Right lobe of liver (tissue), 6 donors: Measurements from ENCODE around the gene RAG2. TPM values are rescaled to one million over a fixed set of nuclear protein-coding genes. Genes with fewer than 3 reads are reported as not detected.

ENCODE experiments used
- ATAC-seq, 4 donors: fragments of 200-7000 bp; cut with Tn5 transposase; one replicate each; pipeline ENCODE4 v1.9.1; 2020; ENCODE audit warnings: mild to moderate bottlenecking in 4 of 4, moderate library complexity in 4 of 4
- DNase-seq, 3 donors: peaks; one replicate each; pipeline ENCODE4 v3.0.0-alpha.2; 2020
- H3K27ac ChIP-seq, 3 donors: fragments of 200-600 bp; one replicate each; pipeline ENCODE4 v1.8.0; 2022
- H3K27me3 ChIP-seq, 2 donors: fragments of 200-600 bp; one replicate each; pipeline ENCODE4 v1.8.0; 2022
- H3K36me3 ChIP-seq, 4 donors: fragments of 200-600 bp; sonication (generic) in 1 of 4; one replicate each; pipeline versions ENCODE4 v1.5.1 to v1.8.0; 2017 to 2022; ENCODE audit warnings: control low read depth in 1 of 4
- H3K4me1 ChIP-seq, 4 donors: fragments of 200-600 bp; sonication (generic) in 1 of 4; one replicate each; pipeline versions ENCODE4 v1.5.1 to v1.8.0; 2017 to 2022; ENCODE audit warnings: control low read depth in 1 of 4
- H3K4me3 ChIP-seq, 3 donors: fragments of 200-600 bp; one replicate each; pipeline ENCODE4 v1.8.0; 2022
- H3K9me3 ChIP-seq, 4 donors: fragments of 200-600 bp; sonication (generic) in 1 of 4; one replicate each; pipeline versions ENCODE4 v1.5.1 to v1.8.0; 2017 to 2022; ENCODE audit warnings: control low read depth in 1 of 4
- POLR2A ChIP-seq: fragments of 450-650 bp; IDR thresholded peaks from one replicate; pipeline ENCODE4 v1.6.1; 2017; ENCODE audit warnings: antibody characterized with exemption, mild to moderate bottlenecking
- WGBS: methylation state at CpG from one replicate; pipeline ENCODE4 v1.1.6; 2018; ENCODE audit warnings: low coverage, low lambda C conversion rate; ENCODE audit not compliant: insufficient coverage; ENCODE audit errors: missing lambda C conversion rate; 5-methylcytosine and 5-hydroxymethylcytosine counted together
- intact Hi-C, 2 donors: fragments of 100-400 bp; cut with DNase I; formaldehyde crosslinking; loops; one replicate each; pipeline versions ENCODE4 v1.11.2 to v1.14.1; 2022
- total RNA-seq, 6 experiments: library from RNA; depleted of rRNA in 2 of 6; stranded (reverse); fragments of >200 nt in 2 of 6; fragmentation: NEBNext Ultra II Directional in 3 of 6; extraction: Animal tissue kit (Norgen Biotek cat#: 25700) in 3 of 6; gene quantifications; one replicate each; pipeline versions ENCODE4 v1.1.0 to v1.2.4, GENCODE V29; 2016 to 2023
- TF ChIP-seq, protein P1 (sequence below), 4 donors: fragments of 200-600 bp in 3 of 4; fragments of 450-650 bp in 1 of 4; IDR thresholded peaks; one replicate each; pipeline versions ENCODE4 v1.5.1 to v1.8.0; 2016 to 2022; ENCODE audit warnings: antibody characterized with exemption in 4 of 4, mild to moderate bottlenecking in 2 of 4
- donor health status: DM: no; HTN: yes; CAD: no.
- donor health status: DM: no; HTN: no; CAD: no.
- donor health status: DM: no; HTN: no; CAD: no.
- donor health status: DM: no; HTN: yes; CAD: no.
- donor health status: DM: no; HTN: yes; CAD: no.

RAG2 gene
- total RNA-seq, 6 experiments from 2014 or later: not detected

DNA sequence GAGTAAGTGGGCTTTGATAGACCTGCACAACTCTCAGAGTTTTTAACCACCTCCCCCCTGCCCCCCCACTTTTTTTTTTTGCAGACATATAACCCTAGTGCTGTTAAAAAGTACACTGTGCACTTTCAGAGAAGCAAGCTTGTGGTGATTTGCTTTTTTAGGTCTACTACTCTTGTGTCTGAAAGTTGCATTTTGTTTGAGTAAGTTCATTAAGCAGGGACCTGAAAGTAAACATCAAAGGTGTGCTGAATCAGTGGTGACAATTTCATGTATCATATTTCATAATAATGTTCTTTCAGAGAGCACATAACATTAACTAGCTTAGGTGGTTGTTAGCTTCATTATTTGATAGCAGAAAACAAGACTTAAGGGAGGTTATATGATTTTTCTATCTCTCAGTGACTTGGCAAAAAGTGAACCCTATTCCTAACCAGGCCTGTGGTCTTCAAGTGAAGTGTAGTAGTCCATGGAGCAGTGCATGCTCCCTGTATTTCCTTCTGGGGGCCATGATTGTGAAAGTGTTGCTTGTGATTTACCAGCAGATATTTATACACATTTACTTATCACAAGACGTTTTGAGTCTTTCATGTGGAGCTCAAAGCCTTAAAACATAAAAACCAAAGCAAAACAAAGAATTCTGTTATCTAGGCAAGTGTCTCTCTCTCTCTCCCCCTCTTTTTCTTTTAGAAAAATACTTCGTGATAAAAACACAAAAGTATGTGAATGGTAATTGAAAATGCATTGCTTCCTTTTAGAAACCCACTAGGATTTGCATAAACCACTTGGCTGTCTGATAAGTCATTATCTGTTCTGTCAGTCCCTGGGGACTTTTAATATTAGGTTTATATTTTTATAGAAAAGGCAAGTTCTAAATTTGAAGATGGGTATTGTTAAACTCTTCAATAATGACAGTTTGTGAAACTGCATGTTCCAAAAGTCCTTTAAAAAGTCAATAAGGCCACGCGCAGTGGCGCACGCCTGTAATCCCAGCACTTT is 7.5 kb upstream of the RAG2 start:
- intact Hi-C loops: no loop called here
- Histone ChIP-seq H3K36me3 (no peaks in the 10 kb centered on the region), H3K9me3 (no peaks in the 10 kb centered on the region), H3K4me3 (no peak overlapping the region), H3K27ac (no peak overlapping the region), H3K4me1 (no peaks in the 10 kb centered on the region), H3K27me3 (no peaks in the 10 kb centered on the region)
- TF ChIP-seq, protein P1, sequence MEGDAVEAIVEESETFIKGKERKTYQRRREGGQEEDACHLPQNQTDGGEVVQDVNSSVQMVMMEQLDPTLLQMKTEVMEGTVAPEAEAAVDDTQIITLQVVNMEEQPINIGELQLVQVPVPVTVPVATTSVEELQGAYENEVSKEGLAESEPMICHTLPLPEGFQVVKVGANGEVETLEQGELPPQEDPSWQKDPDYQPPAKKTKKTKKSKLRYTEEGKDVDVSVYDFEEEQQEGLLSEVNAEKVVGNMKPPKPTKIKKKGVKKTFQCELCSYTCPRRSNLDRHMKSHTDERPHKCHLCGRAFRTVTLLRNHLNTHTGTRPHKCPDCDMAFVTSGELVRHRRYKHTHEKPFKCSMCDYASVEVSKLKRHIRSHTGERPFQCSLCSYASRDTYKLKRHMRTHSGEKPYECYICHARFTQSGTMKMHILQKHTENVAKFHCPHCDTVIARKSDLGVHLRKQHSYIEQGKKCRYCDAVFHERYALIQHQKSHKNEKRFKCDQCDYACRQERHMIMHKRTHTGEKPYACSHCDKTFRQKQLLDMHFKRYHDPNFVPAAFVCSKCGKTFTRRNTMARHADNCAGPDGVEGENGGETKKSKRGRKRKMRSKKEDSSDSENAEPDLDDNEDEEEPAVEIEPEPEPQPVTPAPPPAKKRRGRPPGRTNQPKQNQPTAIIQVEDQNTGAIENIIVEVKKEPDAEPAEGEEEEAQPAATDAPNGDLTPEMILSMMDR (IDR thresholded peaks at IDR 0.05): no peak
- no peak for TF ChIP-seq POLR2A
- ATAC-seq: no peak
- WGBS: 76% methylated on average over 6 of the region's 6 CpGs
- DNase-seq: no peak

DNA sequence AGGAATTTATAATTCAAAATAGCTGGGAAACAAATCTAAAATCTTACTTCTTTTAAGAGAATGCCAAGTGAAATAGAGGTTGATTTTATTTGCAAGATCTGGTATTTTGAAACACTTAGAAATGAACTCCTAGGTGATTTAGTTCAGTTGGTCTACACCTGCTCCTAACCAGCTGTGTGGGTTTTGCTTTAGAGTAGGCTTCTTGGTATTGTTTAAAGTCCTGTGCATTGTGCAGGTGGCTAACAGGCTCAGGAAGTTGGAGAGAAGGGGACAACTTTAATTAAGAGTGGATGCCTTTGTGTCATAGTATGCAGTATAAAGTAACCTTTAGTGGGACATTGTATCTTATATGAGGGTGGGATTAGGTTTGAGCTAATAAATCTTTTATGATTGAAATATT is 4.1 kb upstream of the RAG2 start:
- no peak overlapping the region for H3K4me3 ChIP-seq
- ATAC-seq: no peak
- no peak overlapping the region for H3K27ac ChIP-seq
- intact Hi-C loops: no loop called here
- H3K9me3 ChIP-seq: no peaks in the 10 kb centered on the region
- H3K36me3 ChIP-seq: no peaks in the 10 kb centered on the region
- DNase-seq: no peak
- H3K27me3 ChIP-seq: no peaks in the 10 kb centered on the region
- TF ChIP-seq, protein P1 (IDR thresholded peaks at IDR 0.05): no peak
- TF ChIP-seq POLR2A: no peak
- no peaks in the 10 kb centered on the region for H3K4me1 ChIP-seq

DNA sequence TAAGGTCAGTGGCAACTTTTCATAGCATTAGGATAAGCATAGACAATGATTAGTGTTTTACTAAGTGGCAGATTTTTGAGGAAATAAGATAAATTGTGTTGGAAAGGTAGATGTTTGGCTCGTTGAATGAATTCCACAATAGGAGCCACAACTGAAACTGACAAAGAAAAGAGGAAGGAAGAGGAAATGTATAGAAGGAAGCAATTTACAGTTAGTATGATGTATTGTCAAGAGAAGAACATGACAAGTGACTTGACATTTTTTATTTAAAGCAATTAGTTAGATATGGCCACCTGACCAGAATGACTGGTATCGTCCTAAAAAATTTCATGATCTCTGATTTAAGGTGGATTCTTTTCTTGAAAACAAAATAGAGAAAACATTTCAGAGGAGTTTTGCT is 3.1 kb upstream of the RAG2 start:
- Histone ChIP-seq H3K27me3 (no peaks in the 10 kb centered on the region), H3K27ac (no peak overlapping the region), H3K36me3 (no peaks in the 10 kb centered on the region), H3K4me3 (no peak overlapping the region), H3K4me1 (no peaks in the 10 kb centered on the region), H3K9me3 (no peaks in the 10 kb centered on the region)
- intact Hi-C loops: no loop called here
- no peak for DNase-seq
- 74% methylated on average over 2 of the region's 2 CpGs for whole genome bisulfite sequencing
- no peak for ATAC-seq
- TF ChIP-seq, protein P1 (IDR thresholded peaks at IDR 0.05): no peak
- TF ChIP-seq POLR2A: no peak

DNA sequence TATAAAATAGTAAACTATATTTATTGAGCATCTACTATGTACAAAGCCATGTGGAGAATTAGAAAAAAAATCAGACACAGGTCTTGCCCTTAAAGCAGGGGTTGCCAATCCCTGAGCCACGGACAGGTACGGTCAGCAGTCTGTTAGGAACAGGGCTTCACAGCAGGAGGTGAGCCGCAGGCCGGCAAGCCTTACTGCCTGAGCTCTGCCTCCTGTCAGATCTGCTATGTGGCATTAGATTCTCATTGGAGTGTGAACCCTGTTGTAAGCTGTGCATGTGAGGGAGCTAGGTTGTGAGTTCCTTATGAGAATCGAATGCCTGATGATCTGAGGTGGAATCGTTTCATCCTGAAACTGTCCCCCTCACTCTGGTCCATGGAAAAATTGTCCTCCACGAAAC is 2.1 kb upstream of the RAG2 start:
- no peak for TF ChIP-seq POLR2A
- TF ChIP-seq, protein P1 (IDR thresholded peaks at IDR 0.05): no peak
- intact Hi-C loops: no loop called here
- Histone ChIP-seq H3K4me3 (no peak overlapping the region), H3K36me3 (no peaks in the 10 kb centered on the region), H3K27me3 (no peaks in the 10 kb centered on the region), H3K9me3 (no peaks in the 10 kb centered on the region), H3K27ac (no peak overlapping the region), H3K4me1 (peaks cover 0 to 5% (median 1%) of the 10 kb centered on the region in 4 donors)
- 81% methylated on average over 3 of the region's 7 CpGs for WGBS
- DNase-seq (no peak), ATAC-seq (no peak)
